Measurements from ENCODE around the gene ASCL4. TPM values are rescaled to one million over a fixed set of nuclear protein-coding genes. Genes with fewer than 3 reads are reported as not detected.

The ASCL4 gene
- total and polyA plus RNA-seq, 2 of the 13 experiments (the other 11 are each of a cell fraction or from before 2014, with no cell fraction given) = not detected

GRCh38 chr12:107803092-107803491 is 28.6 kb downstream of the ASCL4 start:
- in situ Hi-C loops (cut with HindIII; ENCODE audit: extremely low pct_ligation_motif_present, low pct_unique_long_range_greater_than_20kb) (no loop called here), intact Hi-C loops (cut with micrococcal nuclease; ENCODE audit: unreplicated experiment) (no loop called here)
- ChIA-PET CTCF (ENCODE audit: low intra/inter-chr PET ratio, low total read pairs) (no interaction called here), POLR2A (no interaction called here)
- Histone ChIP-seq H3K4me1 (ENCODE audit: insufficient read depth, low read length) (peaks cover 11% of the 10 kb centered on the region), H3K9ac (ENCODE audit: insufficient read depth, low read depth, low read length) (no peak overlapping the region), H3K4me2 (ENCODE audit: low read depth, low read length) (no peak overlapping the region), H3K4me3 (replicated peaks in 1 of 3; ENCODE audit: insufficient read depth in 1 of 3, low read depth in 2 of 3, low read length in 3 of 3) (no peak overlapping the region), H3K36me3 (replicated peaks in 1 of 2; ENCODE audit: control insufficient read depth in 1 of 2, insufficient read depth in 2 of 2, low read length in 2 of 2) (no peaks in the 10 kb centered on the region), H3K9me3 (ENCODE audit: low read length) (no peaks in the 10 kb centered on the region), H3K79me2 (ENCODE audit: insufficient read depth, low read length) (no peaks in the 10 kb centered on the region), H3K27ac (ENCODE audit: extremely low read length, insufficient read depth, low read length) (no peak overlapping the region), H4K20me1 (ENCODE audit: insufficient read depth, low read length) (no peaks in the 10 kb centered on the region), H3K27me3 (ENCODE audit: control insufficient read depth in 1 of 2, insufficient read depth in 2 of 2, low read length in 2 of 2) (no peaks in the 10 kb centered on the region; a peak in 1 of 5 replicates), H2AFZ (ENCODE audit: low read length) (no peak overlapping the region)
- no peak for DNase-seq (ENCODE audit: low spot score)
- BruUV-seq (replicated peaks) = no TSS peak
- 16% methylated on average over 3 of the region's 3 CpGs for WGBS (ENCODE audit: low lambda C conversion rate)
- TF ChIP-seq ATF7 (IDR thresholded peaks at IDR 0.05) = peak; percentile 72
- no peak for TF ChIP-seq ATF7 (CRISPR knock-in tag; IDR thresholded peaks at IDR 0.05)
- no peak for TF ChIP-seq ZGPAT (CRISPR knock-in tag; IDR thresholded peaks at IDR 0.05)
- no peak for ATAC-seq
- no peak for FAIRE-seq

DNA sequence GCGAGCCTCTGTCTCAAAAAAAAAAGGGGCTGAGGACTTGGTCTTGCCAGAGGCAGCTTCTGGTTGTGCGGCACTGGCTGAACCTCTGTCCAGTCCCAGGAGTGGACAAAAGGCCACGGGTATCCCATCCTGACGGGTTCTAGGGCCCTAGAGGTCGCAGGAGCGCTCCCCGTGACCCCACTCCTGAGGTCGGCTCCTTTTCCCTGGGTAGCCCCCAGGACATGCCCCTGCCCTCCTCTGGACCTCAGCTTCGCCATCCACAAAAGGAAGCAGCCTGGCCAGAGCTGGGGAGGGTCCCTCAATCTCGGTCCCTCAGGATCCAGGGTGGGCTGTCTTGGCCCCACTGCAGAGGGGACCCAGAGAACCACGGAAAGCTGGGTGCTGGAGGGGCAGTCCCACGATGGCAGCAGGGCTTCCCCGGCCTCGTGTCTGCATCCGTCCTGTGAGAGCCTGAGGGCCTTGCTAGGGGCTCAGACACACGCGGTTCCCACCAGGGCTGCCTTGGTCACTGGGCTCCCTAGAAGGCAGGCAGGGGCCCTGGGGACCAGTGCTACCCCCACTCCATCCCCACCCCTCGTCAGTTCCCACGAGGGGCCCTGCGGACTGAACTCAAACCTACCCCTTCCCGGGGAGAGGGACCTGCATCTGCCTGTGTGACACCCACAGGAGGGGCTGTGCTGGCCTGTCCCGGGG is 31.1 kb downstream of the ASCL4 start:
- H4K20me1 ChIP-seq (ENCODE audit: insufficient read depth, low read length) = no peaks in the 10 kb centered on the region
- 31% methylated on average over 4 of the region's 22 CpGs for WGBS (ENCODE audit: low lambda C conversion rate)
- no peaks in the 10 kb centered on the region for H3K4me1 ChIP-seq (ENCODE audit: insufficient read depth, low read length)
- no TSS peak for BruUV-seq (replicated peaks)
- no peaks in the 10 kb centered on the region for H3K36me3 ChIP-seq (replicated peaks in 1 of 2; ENCODE audit: control insufficient read depth in 1 of 2, insufficient read depth in 2 of 2, low read length in 2 of 2)
- intact Hi-C loops (cut with micrococcal nuclease; ENCODE audit: unreplicated experiment) (no loop called here), in situ Hi-C loops (cut with HindIII; ENCODE audit: extremely low pct_ligation_motif_present, low pct_unique_long_range_greater_than_20kb) (no loop called here)
- H3K79me2 ChIP-seq (ENCODE audit: insufficient read depth, low read length) = no peaks in the 10 kb centered on the region
- CTCF ChIA-PET (ENCODE audit: low intra/inter-chr PET ratio, low total read pairs) = no interaction called here
- no peak overlapping the region for H3K4me3 ChIP-seq (replicated peaks in 1 of 3; ENCODE audit: insufficient read depth in 1 of 3, low read depth in 2 of 3, low read length in 3 of 3)
- H2AFZ ChIP-seq (ENCODE audit: low read length) = no peak overlapping the region
- ATAC-seq = no peak
- POLR2A ChIA-PET = no interaction called here
- no peak for DNase-seq (ENCODE audit: low spot score)
- H3K9ac ChIP-seq (ENCODE audit: insufficient read depth, low read depth, low read length) = no peak overlapping the region
- no peak for FAIRE-seq
- no peaks in the 10 kb centered on the region for H3K9me3 ChIP-seq (ENCODE audit: low read length)
- H3K27me3 ChIP-seq (ENCODE audit: control insufficient read depth in 1 of 2, insufficient read depth in 2 of 2, low read length in 2 of 2) = no peaks in the 10 kb centered on the region; a peak in 1 of 5 replicates
- no peak overlapping the region for H3K27ac ChIP-seq (ENCODE audit: extremely low read length, insufficient read depth, low read length)
- no peak overlapping the region for H3K4me2 ChIP-seq (ENCODE audit: low read depth, low read length)
- TF ChIP-seq FOXA1 (IDR thresholded peaks at IDR 0.05) (no peak), FOXA1 (CRISPR knock-in tag; IDR thresholded peaks at IDR 0.05) (no peak), RAD51 (IDR thresholded peaks at IDR 0.05; ENCODE audit: borderline replicate concordance) (no peak), ZBTB42 (CRISPR knock-in tag; IDR thresholded peaks at IDR 0.05) (no peak), ZMAT3 (CRISPR knock-in tag; conservative IDR thresholded peaks at IDR 0.05) (no peak)
